GM18519 (cell line): ENCODE data around the gene OR12D2.
"Not testable (repeated sequence)": the region's sequence is repeated elsewhere in the genome, so short reads cannot be mapped to it uniquely, and the experiment has no call there.

Source experiments
- ATAC-seq: cut with Tn5 transposase; IDR thresholded peaks from one replicate; pipeline ENCODE4 v1.9.1; 2021; ENCODE audit warnings: mild to moderate bottlenecking, moderate library complexity; ENCODE audit not compliant: unreplicated experiment, low FRiP score

The OR12D2 gene, protein sequence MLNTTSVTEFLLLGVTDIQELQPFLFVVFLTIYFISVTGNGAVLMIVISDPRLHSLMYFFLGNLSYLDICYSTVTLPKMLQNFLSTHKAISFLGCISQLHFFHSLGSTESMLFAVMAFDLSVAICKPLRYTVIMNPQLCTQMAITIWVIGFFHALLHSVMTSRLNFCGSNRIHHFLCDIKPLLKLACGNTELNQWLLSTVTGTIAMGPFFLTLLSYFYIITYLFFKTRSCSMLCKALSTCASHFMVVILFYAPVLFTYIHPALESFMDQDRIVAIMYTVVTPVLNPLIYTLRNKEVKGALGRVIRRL

DNA sequence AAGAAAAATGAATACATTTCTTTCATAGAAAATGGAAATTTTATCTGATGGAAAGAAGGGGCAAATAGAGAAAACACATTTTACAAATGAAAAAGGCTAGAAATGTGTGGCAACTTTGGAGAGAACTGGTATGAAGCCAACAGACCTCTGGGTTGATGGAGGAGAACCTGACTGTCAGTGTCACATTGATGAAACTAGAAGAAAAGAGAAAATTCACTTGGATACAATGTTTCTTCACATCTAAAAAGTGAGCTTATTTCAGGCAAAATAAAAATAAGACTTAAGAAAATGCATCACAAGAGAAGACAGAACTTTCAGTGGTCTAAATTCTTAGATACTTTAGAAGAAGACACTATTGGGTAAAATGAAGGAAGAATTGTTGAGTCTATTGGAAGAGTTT lies at the start of gene OR12D2:
Gene OR12D2, plus strand, starts transcription at position 301 of the 400 bp plus-strand sequence. CDS start 1,069 bp downstream, outside the sequence.
- no peak for ATAC-seq

DNA sequence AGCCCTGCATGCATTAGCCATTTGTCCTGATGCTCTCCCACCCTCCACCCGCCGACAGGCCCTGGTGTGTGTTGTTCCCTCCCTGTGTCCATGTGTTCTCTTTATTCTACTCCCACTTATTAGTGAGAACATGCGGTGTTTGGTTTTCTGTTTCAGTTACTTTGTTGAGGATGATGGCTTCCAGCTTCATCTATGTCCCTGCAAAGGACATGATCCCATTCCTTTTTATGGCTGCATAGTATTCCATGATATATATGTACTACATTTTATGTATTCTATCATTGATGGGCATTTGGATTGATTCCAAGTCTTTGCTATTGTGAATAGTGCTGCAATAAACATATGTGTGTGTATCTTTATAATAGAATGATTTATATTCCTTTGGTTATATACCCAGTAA lies 46.1 kb upstream of the OR12D2 start:
- ATAC-seq, result not testable (repeated sequence)

DNA sequence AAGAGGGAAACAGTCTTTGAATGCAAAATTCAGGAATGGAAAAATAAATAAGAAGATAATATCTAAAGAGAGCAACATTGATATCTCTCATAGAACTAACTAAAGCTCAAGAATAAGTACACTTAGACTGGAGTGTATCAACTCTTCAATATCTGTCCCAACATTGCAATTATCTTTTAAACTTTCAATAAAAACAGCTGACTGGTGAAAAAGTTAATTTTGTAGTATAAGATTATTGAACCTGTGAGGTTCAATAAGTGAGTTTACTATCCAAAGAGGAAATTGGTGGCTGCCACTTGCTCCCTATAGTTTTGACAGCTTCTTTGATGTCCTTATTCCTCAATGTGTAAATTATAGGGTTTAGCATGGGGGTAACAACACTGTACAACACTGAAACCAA lies 40.5 kb upstream of the OR12D2 start:
- no peak for ATAC-seq

DNA sequence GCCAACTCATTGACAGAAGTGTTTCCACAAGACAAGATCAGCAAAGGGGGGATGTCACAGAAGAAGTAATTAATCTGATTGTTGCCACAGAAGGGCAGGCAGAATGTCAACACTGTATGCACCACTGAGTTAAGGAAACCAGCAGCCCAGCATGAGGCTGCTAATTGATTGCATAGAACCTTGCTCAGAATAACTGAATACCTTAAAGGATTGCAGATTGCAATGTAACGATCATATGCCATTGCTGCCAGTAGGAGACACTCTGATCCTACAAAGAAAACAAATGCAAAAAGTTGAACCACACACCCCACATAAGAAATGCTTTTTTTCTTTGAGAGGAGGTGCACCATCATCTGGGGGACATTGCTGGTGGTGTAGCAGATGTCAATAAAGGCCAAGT lies 39.8 kb upstream of the OR12D2 start:
- no peak for ATAC-seq

DNA sequence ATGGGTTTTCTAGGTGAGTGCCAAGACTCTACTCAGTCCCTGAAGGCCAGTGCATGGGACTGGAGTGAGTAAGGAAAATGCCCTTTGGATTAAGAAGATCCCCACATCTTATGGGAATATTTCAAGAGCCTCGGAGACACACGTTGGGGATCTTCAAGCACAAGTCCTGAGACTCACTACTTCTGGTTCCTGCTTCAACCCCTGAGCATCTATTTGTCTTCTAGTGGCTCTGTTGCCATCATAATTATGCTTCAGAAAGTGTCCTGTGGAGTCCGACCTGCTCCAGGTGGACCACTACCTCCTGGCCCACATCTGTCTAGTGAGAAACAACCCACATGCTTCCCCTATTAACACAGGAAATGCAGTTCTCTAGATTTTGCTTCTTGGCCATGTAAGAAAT lies 26.7 kb upstream of the OR12D2 start, which contains the start of gene OR5V1:
Gene OR5V1, minus strand, starts transcription at position 101 of the 400 bp plus-strand sequence. CDS start 12,670 bp downstream, outside the sequence.
- ATAC-seq, result no peak

DNA sequence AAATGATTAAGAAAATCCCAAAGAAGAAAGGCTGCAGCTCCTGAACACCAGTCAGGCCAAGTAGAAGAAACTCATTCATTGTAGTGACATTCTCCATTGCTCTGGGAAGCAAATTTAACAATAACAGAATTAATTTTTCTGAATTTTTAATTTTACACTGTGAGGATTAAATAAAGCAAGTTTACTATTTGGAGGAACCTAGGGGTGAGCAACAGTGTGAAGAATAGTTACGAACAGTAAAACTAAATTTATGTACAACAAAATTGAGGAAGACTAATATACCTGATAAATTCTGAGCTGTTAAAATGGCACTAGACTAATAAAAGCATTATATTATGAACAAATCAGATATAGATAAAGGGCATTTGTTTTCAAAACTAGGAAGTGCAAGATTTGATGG lies 20.2 kb upstream of the OR12D2 start, which contains the start of gene OR12D3:
Gene OR12D3, minus strand, starts transcription at position 101 of the 400 bp plus-strand sequence. Its CDS starts 4 bp downstream, at position 97.
- ATAC-seq, result no peak

DNA sequence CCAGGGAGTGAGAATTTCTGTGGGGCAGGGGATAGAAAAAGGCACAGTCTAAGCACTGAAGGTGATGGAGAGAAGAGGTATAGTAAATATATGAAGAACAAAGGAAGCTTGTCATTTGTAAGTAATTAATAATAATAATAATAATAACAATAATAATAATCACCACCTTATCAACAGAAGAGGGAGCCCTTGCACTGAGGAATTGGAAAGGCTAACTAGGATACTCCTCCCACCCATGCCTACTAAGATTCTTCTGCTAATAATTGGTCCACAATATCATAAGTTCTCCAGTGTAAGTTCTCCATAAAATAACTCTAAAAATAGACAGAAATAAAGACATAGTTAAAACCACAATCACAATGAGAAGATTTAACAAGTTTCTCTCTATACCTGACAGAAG lies 19.4 kb upstream of the OR12D2 start:
- ATAC-seq, result no peak

DNA sequence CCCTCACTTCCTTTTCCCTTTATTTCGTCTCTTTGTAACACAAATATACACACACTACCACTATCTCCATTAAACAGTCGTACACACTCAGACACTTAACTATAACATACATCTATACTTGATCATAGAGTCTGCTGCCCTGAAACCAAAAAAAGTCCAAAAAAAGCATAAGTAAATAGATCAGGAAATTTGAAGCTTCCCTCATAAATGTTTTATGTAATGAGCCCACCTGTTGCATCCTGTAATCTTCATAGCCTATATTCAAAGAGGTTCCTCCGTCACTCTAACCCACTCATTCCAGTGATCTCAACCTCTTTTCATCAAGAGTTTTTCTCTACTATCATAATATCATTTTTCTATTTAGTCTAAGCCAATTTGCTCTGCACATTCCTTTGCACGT lies 6.9 kb upstream of the OR12D2 start:
- ATAC-seq, result no peak

DNA sequence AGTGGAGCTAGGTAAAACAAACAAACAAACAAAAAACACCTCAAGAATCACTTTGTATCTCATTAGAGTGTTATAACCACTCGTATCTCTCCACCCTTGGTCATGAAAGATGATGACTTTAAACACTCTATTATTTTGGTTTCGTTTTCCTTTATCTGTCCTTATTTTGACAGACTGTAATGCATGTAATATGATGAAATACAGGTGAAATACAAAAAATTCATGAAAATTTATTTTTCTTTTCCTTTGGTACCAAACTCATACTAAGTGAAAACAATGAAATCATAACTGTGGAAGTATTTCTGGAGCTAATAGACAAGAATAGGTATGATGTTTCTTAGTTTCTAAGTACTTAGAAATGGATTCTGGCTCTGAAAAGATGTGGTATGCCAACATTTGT lies 4.1 kb downstream of the OR12D2 start:
- no peak for ATAC-seq

DNA sequence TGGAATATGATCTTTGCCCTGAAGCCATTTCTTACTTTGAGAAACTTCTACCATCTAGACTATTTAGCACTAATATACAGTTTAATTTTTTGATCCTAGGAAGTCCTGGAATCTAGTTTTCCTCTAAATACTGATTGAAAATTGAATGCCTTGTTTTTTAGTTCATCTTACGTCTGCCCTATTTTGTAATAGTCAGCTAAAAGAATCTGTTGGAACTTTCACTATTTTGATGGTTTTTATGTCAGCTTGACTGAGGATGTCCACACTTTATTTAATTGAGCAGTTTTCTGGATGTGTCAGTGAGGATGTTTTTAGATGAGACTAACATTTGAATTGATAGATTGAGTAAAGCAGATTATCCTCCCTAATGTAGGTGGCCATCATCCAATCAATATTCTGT lies 8.4 kb downstream of the OR12D2 start:
- no peak for ATAC-seq

DNA sequence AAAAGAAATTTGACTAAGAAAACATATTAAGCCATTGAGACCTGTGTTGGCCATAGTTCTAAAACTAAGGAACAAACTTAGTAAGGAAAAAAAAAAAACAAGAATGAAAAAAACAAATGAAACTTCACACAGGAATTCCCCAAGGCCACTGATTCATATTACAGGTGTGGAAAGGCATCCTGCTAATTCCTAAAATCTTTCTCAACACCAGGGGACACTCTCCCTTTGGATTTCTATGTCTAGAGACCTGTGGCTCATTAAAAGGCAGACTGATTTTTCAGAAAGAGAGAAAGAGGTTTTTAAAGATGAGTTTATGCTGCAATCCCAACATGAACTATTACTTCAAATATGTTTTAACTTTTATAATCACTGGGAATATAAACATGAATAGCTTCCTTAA lies 19.2 kb downstream of the OR12D2 start, which contains the start of gene OR12D1:
Gene OR12D1, plus strand, starts transcription at position 341 of the 400 bp plus-strand sequence.
- no peak for ATAC-seq

DNA sequence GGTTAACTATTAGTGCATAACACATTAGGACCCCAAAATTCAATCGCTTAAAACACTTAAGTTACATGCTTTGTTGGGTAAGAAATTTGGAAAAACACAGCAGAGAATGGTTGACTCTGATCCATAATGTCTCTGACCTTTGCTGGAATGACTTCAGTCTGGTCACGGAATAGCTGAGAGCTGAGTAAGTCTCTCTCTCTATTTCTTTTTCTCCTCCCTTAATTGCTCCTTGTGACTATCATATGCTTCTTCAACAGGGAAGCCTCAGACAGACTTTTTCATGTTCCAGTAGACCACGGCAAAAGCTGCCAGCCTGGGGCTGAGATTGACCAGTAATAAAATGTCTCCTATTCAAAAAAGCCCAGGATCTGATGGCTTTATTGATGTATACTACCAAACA lies 24.1 kb downstream of the OR12D2 start:
- no peak for ATAC-seq

DNA sequence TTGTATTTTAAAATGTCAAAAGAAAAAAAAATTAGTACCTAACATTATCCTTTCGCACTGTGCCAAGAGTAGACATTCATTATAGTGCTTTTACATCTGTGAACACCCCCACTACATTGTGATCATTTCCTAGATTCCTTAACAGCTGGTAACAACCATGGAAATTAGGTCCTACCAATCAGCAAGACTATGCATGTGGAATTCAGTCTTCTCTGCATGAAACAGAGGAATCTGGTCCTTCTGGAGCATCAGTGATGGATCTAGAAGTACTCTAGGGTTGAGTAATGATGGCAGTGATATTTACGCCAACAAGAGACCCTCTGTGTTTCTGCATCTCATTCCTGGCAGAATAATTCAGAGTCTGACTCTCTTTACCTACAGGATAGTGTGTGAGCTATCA lies 28.7 kb downstream of the OR12D2 start:
- ATAC-seq, result no peak

DNA sequence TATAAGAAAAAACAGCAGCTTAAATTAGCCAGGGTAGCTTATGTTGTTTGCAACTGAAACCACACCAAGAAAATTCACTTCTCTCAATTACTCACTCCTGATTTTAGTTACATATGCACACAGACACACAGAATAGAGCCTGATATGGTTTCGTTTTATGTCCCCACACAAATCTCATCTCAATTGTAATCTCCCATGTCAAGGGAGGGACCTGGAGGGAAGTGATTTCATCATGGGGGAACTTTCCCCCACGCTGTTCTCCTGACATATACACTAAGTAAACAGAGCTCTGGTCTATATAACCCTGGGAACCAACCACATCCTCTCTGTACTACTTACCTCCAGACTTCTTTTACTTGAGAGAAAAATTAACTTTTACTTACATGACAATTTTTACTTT lies 29.1 kb downstream of the OR12D2 start:
- ATAC-seq, result no peak

DNA sequence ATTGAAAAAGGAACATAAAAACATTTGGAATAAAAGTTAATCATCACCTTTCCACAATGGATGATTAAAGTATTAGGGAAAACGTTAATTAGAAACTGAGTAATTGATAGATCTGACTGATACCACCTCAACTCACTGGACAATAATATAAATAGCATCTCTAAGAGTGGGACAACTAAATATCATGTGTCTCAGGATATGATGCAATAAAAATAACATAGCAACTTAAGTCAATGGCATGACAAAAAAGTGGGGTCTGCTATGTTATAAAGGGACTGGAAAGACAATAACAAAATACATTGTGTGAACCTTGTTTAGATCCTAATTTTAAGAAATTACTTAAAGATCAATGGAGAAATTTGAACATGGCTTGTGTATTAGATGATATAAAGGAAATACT lies 29.6 kb downstream of the OR12D2 start:
- ATAC-seq, result no peak

DNA sequence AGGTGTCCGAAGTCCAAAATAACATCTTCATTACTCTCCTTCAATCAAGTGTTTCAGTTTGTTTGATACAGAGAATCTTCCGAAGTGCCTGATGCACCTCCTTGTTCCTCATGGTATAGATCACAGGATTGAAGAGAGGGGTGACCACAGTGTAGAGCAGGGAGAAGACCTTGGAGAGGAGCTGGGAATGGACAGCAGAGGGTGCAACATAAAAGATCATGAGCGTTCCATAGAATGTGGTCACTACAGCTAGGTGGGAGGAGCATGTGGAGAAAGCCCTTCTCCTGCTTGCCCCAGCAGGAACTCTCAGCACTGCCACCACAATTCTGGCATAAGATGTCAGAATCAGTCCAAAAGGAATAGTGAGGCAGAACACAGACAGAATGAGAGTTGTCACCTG lies 31.2 kb downstream of the OR12D2 start:
- ATAC-seq, result no peak

DNA sequence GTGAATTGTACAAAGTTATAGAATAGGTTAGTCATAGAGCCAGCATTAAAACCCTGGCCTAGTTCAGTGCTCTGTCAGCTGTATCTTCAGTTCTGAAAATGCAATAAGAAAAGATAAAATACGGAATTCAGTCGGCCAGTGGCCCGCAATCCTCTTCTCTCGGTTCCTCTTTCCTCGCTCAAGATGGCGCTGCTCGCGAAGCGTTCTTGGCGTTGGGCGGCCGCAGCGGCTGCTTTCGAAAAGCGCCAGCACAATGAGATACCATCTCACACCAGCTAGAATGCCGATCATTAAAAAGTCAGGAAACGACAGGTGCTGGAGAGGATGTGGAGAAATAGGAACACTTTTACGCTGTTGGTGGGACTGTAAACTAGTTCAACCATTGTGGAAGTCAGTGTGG lies 41.3 kb downstream of the OR12D2 start:
- ATAC-seq, result not testable (repeated sequence)

DNA sequence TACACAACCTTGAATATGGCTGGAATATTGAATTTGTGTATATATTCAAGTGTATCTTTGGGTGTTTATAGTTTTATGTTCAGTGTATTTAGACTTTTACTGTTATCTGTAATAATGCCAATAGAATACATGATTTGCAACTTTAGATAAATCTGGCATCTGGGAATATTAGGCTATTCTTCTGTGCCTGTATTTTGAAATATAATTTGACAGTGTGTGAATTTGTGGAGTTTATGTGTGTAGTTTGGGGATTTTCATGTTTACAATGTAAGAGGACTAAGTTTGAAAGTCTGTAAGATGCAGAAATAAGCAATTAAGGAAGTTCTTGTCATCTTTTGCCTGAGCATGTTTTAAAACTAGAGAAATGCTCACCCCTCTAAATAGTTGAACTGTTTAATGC lies 43.6 kb downstream of the OR12D2 start, which contains the start of gene OR10C1:
Gene OR10C1, plus strand, starts transcription at position 301 of the 400 bp plus-strand sequence. CDS start 710 bp downstream, outside the sequence.
- no peak for ATAC-seq

DNA sequence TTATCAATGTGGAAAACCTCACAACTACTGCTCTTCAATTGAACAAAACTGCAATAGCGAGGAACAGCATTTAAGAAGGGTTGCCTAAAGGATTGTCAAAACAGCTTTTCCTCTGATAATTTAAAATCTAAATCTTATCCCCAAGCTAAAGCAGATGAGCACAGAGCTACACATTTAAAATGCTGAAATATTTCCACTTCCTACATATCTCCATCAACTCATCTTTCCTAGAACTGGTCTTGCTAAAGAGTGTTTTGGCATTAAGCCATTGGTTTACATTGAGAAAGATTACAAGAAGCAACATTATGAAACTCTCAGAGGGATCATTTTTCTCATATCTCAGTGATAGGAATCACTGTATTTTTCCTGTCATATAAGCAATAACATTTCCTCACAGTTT lies 47.3 kb downstream of the OR12D2 start:
- no peak for ATAC-seq

DNA sequence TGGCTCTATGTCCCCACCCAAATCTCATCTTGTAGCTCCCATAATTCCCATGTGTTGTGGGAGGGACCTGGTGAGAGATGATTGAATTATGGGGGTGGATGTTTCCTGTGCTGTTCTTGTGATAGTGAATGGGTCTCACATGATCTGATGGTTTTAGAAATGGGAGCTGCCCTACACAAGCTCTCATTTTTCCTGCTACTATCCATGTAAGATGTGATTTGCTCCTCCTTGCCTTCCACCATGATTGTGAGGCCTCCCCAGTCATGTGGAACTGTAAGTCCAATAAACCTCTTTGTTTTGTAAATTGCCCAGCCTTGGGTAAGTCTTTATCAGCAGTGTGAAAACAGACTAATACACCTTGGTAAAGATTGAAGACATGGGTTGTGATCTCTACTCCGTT lies 48.6 kb downstream of the OR12D2 start:
- ATAC-seq, result not testable (repeated sequence)
